Mesendoderm (in vitro differentiated cells): ENCODE measurements around the gene PKD1L1.
"Not testable (repeated sequence)": the region's sequence is repeated elsewhere in the genome, so short reads cannot be mapped to it uniquely, and the experiment has no call there.

ENCODE experiments used
- DNase-seq: peaks from one replicate; pipeline ENCODE4 v3.0.0; 2013
- H2AK5ac ChIP-seq: 2 replicates; pipeline ENCODE4 v1.6.1; 2013; ENCODE audit warnings: low read length, inconsistent platforms
- H2BK120ac ChIP-seq: 2 replicates; pipeline ENCODE4 v1.6.1; 2013; ENCODE audit warnings: low read depth, mild to moderate bottlenecking, low read length, moderate library complexity, mixed read lengths
- H2BK15ac ChIP-seq: replicated peaks from 2 replicates; pipeline ENCODE4 v1.6.1; 2013; ENCODE audit warnings: low read depth, mild to moderate bottlenecking, moderate library complexity
- H2BK5ac ChIP-seq: 2 replicates; pipeline ENCODE4 v1.6.1; 2013; ENCODE audit warnings: low read length, inconsistent platforms
- H3K18ac ChIP-seq: 2 replicates; pipeline ENCODE4 v1.6.1; 2013; ENCODE audit warnings: mild to moderate bottlenecking, low read length, mixed read lengths
- H3K23ac ChIP-seq: one replicate; pipeline ENCODE4 v1.6.1; 2013; ENCODE audit warnings: low read length
- H3K27ac ChIP-seq: 2 replicates; pipeline ENCODE4 v1.5.1; 2013; ENCODE audit warnings: low read depth, mild to moderate bottlenecking, inconsistent platforms, low read length, moderate library complexity
- H3K27me3 ChIP-seq: 2 replicates; pipeline ENCODE4 v1.6.1; 2013; ENCODE audit warnings: low read length, control low read depth, mild to moderate bottlenecking, inconsistent platforms; ENCODE audit not compliant: insufficient read depth, poor library complexity
- H3K36me3 ChIP-seq: 2 replicates; pipeline ENCODE4 v1.6.1; 2013; ENCODE audit warnings: low read length, inconsistent platforms; ENCODE audit not compliant: control insufficient read depth, insufficient read depth
- H3K4ac ChIP-seq: one replicate; pipeline ENCODE4 v1.6.1; 2013; ENCODE audit warnings: low read depth, mild to moderate bottlenecking, low read length, moderate library complexity
- H3K4me1 ChIP-seq: 2 replicates; pipeline ENCODE4 v1.6.1; 2013; ENCODE audit warnings: low read depth, low read length, inconsistent platforms; ENCODE audit not compliant: control insufficient read depth
- H3K4me2 ChIP-seq: 2 replicates; pipeline ENCODE4 v1.6.1; 2013; ENCODE audit warnings: low read length
- H3K4me3 ChIP-seq: 2 replicates; pipeline ENCODE4 v1.5.1; 2013; ENCODE audit warnings: mild to moderate bottlenecking, low read length
- H3K56ac ChIP-seq: one replicate; pipeline ENCODE4 v1.6.1; 2013; ENCODE audit warnings: low read length
- H3K79me1 ChIP-seq: 2 replicates; pipeline ENCODE4 v1.6.1; 2013; ENCODE audit warnings: low read length, inconsistent platforms
- H3K79me2 ChIP-seq: 2 replicates; pipeline ENCODE4 v1.6.1; 2013; ENCODE audit warnings: mild to moderate bottlenecking, low read length; ENCODE audit not compliant: control insufficient read depth, insufficient read depth
- H3K9ac ChIP-seq: 2 replicates; pipeline ENCODE4 v1.6.1; 2013; ENCODE audit warnings: low read length, inconsistent platforms
- H4K5ac ChIP-seq: one replicate; pipeline ENCODE4 v1.6.1; 2013; ENCODE audit warnings: low read length
- H4K8ac ChIP-seq: one replicate; pipeline ENCODE4 v1.6.1; 2013; ENCODE audit warnings: low read depth, mild to moderate bottlenecking, control low read depth, low read length, moderate library complexity
- WGBS: extraction: QIAGEN DNeasy Blood & Tissue Kit; methylation state at CpG from one replicate; pipeline ENCODE4 v1.1.7; 2013; ENCODE audit warnings: low lambda C conversion rate, missing lambda C conversion rate; ENCODE audit not compliant: insufficient coverage; ENCODE audit errors: extremely low coverage; 5-methylcytosine and 5-hydroxymethylcytosine counted together

Gene PKD1L1

DNA sequence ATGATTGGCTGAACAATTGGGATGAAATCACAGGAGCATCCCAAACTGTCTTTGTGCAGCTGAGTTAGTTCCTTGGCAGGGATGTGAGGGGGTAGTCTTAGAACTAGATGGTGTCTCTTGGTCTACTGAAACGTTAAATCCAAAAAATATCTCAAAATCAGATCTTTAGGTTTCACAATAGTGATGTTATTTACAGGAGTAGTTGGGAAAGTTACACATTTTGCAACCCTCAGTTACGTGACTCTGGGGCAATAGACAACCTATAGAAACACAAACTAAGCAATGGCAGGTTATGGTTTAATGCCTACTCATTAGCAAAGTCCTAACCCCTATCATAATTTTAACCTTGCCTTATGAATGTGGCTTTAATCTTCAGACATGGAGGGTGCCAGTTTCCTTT, 24.0 kb downstream of the PKD1L1 start:
- no peak overlapping the region for H3K23ac ChIP-seq
- H3K56ac ChIP-seq: no peak overlapping the region
- no peak overlapping the region for H4K8ac ChIP-seq
- H3K79me1 ChIP-seq: no peaks in the 10 kb centered on the region
- H2BK15ac ChIP-seq: no peak overlapping the region
- no peak overlapping the region for H2BK5ac ChIP-seq
- no peak overlapping the region for H3K4me2 ChIP-seq
- no peaks in the 10 kb centered on the region for H3K79me2 ChIP-seq
- no peaks in the 10 kb centered on the region for H3K27me3 ChIP-seq
- H3K4me3 ChIP-seq: no peak overlapping the region
- no peak for DNase-seq
- H3K18ac ChIP-seq: peak overlapping the region; percentile 68
- H3K36me3 ChIP-seq: no peaks in the 10 kb centered on the region
- H2AK5ac ChIP-seq: no peak overlapping the region
- no peak overlapping the region for H3K9ac ChIP-seq
- H3K4ac ChIP-seq: no peak overlapping the region
- no peaks in the 10 kb centered on the region for H3K4me1 ChIP-seq
- no CpG with 5 or more reads among the region's 2 CpGs for WGBS
- H3K27ac ChIP-seq: no peak overlapping the region
- H2BK120ac ChIP-seq: peak overlapping the region; percentile 82
- H4K5ac ChIP-seq: no peak overlapping the region

DNA sequence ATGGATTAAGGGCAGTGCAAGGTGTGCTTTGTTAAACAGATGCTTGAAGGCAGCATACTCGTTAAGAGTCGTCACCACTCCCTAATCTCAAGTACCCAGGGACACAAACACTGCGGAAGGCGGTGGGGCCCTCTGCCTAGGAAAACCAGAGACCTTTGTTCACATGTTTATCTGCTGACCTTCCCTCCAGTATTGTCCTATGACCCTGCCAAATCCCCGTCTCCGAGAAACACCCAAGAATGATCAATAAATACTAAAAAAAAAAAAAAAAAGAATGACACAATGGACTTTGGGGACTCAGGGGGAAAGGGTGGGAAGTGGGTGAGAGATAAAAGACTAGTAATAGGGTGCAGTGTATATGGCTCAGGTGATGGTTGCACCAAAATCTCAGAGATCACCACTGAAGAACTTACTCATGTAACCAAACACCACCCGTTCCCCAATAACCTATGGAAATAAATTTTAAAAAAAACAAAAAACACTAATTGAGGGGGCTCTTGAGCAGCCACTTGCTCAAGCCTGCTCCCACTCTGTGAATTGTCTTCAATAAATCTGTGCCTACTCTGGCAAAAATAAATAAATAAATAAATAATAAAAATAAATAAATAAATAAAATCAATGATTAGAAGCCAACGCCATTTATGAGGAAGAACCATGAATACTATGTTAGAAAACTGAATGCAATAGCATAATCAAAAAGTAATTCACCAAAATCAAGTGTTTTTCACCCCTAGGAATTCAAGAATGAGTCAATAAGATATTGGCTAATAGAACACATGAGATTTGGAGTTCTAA, 25.0 kb downstream of the PKD1L1 start:
- not testable (repeated sequence) for H3K4ac ChIP-seq, DNase-seq, H3K36me3 ChIP-seq, H2BK15ac ChIP-seq, H2AK5ac ChIP-seq, H3K9ac ChIP-seq, H3K23ac ChIP-seq, H2BK120ac ChIP-seq, H3K56ac ChIP-seq, H4K5ac ChIP-seq, H2BK5ac ChIP-seq, H3K27me3 ChIP-seq, H3K27ac ChIP-seq, H4K8ac ChIP-seq, H3K4me3 ChIP-seq, H3K4me2 ChIP-seq, H3K18ac ChIP-seq, H3K79me1 ChIP-seq, H3K4me1 ChIP-seq, H3K79me2 ChIP-seq
- no CpG with 5 or more reads among the region's 8 CpGs for WGBS

DNA sequence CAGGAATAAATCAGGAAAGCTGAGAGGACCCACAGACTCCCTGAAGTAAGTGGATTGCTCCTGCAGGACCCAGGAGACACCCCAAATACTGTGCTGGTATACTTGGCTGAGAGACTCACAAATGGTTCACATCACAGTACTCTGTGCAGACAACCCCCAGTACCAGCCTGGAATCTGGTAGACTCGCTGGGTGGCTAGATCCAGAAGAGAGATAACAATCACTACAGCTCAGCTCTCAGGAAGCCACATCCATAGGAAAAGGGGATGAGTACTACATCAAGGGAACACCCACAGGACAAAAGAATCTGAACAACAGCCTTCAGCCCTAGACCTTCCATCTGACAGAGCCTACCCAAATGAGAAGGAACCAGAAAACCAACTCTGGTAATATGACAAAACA, 31.8 kb downstream of the PKD1L1 start:
- H3K79me2 ChIP-seq, H2BK15ac ChIP-seq, H3K4me2 ChIP-seq, H3K79me1 ChIP-seq, H3K9ac ChIP-seq, H4K8ac ChIP-seq, H3K4me1 ChIP-seq, H3K27me3 ChIP-seq, H2BK5ac ChIP-seq, H3K18ac ChIP-seq, H3K36me3 ChIP-seq, H3K4ac ChIP-seq, H2AK5ac ChIP-seq, H3K23ac ChIP-seq, H3K27ac ChIP-seq, H4K5ac ChIP-seq, H3K4me3 ChIP-seq, H3K56ac ChIP-seq: not testable (repeated sequence)
- peak overlapping the region; percentile 61 for H2BK120ac ChIP-seq
- no CpG with 5 or more reads among the region's 1 CpG for WGBS
- peak; percentile 76 for DNase-seq

DNA sequence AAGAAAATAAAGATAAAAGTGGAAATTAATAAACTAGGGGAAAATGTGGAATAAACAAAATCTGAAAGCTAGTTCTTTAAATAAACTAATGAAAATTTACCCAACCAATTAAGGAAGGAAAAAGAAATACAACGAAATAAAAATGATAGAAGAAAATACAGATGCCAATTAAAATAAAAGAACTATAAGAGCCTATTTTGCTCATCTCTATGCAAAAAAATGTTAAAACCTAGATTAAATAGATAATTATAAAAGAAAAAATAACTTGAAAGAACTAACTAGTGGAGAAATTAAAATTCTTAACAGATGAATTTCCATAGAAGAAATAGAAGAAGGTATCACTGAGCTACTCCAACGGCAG, 32.7 kb downstream of the PKD1L1 start:
- Histone ChIP-seq H3K4me3 (no peak overlapping the region), H4K8ac (no peak overlapping the region), H3K18ac (no peak overlapping the region), H3K27me3 (no peaks in the 10 kb centered on the region), H3K56ac (no peak overlapping the region), H3K4me1 (no peaks in the 10 kb centered on the region), H2BK120ac (no peak overlapping the region), H3K27ac (no peak overlapping the region), H3K9ac (no peak overlapping the region), H2AK5ac (no peak overlapping the region), H3K79me1 (no peaks in the 10 kb centered on the region), H3K79me2 (no peaks in the 10 kb centered on the region), H3K4me2 (no peak overlapping the region), H3K23ac (no peak overlapping the region), H2BK5ac (no peak overlapping the region), H2BK15ac (no peak overlapping the region), H3K4ac (no peak overlapping the region), H4K5ac (no peak overlapping the region), H3K36me3 (no peaks in the 10 kb centered on the region)
- WGBS: no CpG with 5 or more reads among the region's 2 CpGs
- DNase-seq: no peak

DNA sequence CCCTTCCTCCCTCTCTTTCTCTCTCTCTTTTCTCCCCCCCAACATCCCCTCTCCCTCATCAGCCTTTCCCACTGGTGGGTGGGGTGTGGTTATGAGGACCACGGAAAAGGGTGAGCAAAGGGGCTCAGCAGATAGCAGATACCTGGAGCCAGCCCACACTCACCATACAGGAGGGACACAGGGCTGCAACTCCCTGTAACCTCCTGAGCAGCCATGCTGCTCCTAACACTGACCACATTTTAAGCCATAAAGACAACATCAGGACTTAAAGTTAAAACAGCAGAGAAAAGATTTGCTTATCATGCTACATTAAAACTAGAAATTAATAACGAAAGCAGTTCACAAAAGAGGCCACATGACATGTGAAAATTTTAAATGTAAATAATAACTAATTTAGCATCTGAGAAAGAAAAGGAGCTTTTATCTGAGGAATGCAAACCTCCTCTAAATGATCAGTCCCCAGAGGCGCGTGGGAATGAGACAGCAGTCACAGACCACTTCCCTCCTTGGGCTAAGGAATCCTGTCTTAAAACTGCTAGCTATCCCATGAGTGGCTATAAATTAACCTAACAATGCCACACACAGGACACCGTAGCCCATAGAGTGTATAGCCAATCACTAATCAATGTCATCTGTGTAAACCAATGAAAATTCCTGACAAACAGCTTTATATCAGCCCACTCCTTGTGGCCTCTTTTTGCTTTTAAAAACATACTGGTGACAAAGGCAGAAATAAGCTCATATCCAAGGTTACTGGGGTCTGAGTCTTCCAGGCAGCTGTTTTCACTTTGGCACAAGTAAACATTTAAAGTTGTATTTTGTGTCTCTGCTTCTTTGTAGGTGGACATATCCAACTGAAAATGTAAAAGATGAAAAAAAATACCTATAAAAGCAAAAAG, 33.3 kb downstream of the PKD1L1 start:
- Histone ChIP-seq H3K56ac (no peak overlapping the region), H3K27me3 (no peaks in the 10 kb centered on the region), H3K23ac (no peak overlapping the region), H4K8ac (no peak overlapping the region), H3K4me3 (no peak overlapping the region), H3K18ac (no peak overlapping the region), H3K4ac (no peak overlapping the region), H3K79me1 (no peaks in the 10 kb centered on the region), H3K9ac (no peak overlapping the region), H4K5ac (no peak overlapping the region), H3K79me2 (no peaks in the 10 kb centered on the region), H3K4me2 (no peak overlapping the region), H2BK5ac (no peak overlapping the region), H3K4me1 (no peaks in the 10 kb centered on the region), H3K36me3 (no peaks in the 10 kb centered on the region), H2BK120ac (no peak overlapping the region), H2AK5ac (no peak overlapping the region), H3K27ac (no peak overlapping the region), H2BK15ac (no peak overlapping the region)
- no CpG with 5 or more reads among the region's 5 CpGs for WGBS
- peak; percentile 43 for DNase-seq
